Tibial nerve (tissue), 4 donors: ENCODE data around the gene ROCK2. TPM values are rescaled to one million over a fixed set of nuclear protein-coding genes. Genes with fewer than 3 reads are reported as not detected.
A peak's percentile ranks its signal among the peaks of the same experiment; 100 is the strongest.

Experiments
- DNase-seq, 2 donors: peaks; one replicate each; pipeline ENCODE4 v3.0.0-alpha.2; 2019; ENCODE audit warnings: low spot score in 2 of 2
- H3K27ac ChIP-seq, 4 donors: fragments of 200-600 bp; sonication (generic) in 3 of 4; one replicate each; pipeline ENCODE4 v1.5.1; 2017 to 2019; ENCODE audit warnings: mild to moderate bottlenecking in 1 of 4
- H3K27me3 ChIP-seq, 2 donors: fragments of 200-600 bp; sonication (generic) in 1 of 2; one replicate each; pipeline versions ENCODE4 v1.5.1 to v1.6.0; 2017 to 2019
- H3K36me3 ChIP-seq, 3 donors: fragments of 200-600 bp; sonication (generic); one replicate each; pipeline ENCODE4 v1.5.1; 2018 to 2019
- H3K4me1 ChIP-seq, 4 donors: fragments of 200-600 bp; sonication (generic) in 3 of 4; one replicate each; pipeline ENCODE4 v1.5.1; 2017 to 2019
- H3K4me3 ChIP-seq, 4 donors: fragments of 200-600 bp; sonication (generic) in 3 of 4; one replicate each; pipeline ENCODE4 v1.5.1; 2017 to 2019; ENCODE audit warnings: mild to moderate bottlenecking in 1 of 4, moderate library complexity in 1 of 4
- H3K9me3 ChIP-seq, 4 donors: fragments of 200-600 bp; sonication (generic) in 3 of 4; one replicate each; pipeline ENCODE4 v1.5.1; 2017 to 2019
- EP300 ChIP-seq, 2 donors: sonication (generic); formaldehyde crosslinking; IDR thresholded peaks; one replicate each; pipeline ENCODE4 v1.6.1; 2017; ENCODE audit warnings: antibody characterized with exemption in 2 of 2, mild to moderate bottlenecking in 1 of 2
- POLR2A ChIP-seq, 2 donors: fragments of 450-650 bp; IDR thresholded peaks; one replicate each; pipeline ENCODE4 v1.6.1; 2017; ENCODE audit warnings: antibody characterized with exemption in 2 of 2, mild to moderate bottlenecking in 2 of 2, moderate library complexity in 2 of 2
- WGBS, 2 donors: methylation state at CpG; one replicate each; pipeline ENCODE4 v1.1.5; 2018; 5-methylcytosine and 5-hydroxymethylcytosine counted together
- total RNA-seq, 4 donors: library from RNA; depleted of rRNA; stranded (reverse); fragments of >200 nt; gene quantifications; one replicate each; pipeline ENCODE4 v1.1.0, GENCODE V29; 2016
- TF ChIP-seq, protein P1 (sequence below), 5 experiments: fragments of 200-600 bp in 3 of 5; fragments of 450-650 bp in 2 of 5; sonication (generic) in 3 of 5; IDR thresholded peaks; one replicate each; pipeline ENCODE4 v1.5.1; 2016 to 2019; ENCODE audit warnings: antibody characterized with exemption in 5 of 5, mild to moderate bottlenecking in 3 of 5, moderate library complexity in 2 of 5

Gene ROCK2
- total RNA-seq, 4 donors from 2014 or later: 56.4 to 81.6 (median 60.7) TPM

DNA sequence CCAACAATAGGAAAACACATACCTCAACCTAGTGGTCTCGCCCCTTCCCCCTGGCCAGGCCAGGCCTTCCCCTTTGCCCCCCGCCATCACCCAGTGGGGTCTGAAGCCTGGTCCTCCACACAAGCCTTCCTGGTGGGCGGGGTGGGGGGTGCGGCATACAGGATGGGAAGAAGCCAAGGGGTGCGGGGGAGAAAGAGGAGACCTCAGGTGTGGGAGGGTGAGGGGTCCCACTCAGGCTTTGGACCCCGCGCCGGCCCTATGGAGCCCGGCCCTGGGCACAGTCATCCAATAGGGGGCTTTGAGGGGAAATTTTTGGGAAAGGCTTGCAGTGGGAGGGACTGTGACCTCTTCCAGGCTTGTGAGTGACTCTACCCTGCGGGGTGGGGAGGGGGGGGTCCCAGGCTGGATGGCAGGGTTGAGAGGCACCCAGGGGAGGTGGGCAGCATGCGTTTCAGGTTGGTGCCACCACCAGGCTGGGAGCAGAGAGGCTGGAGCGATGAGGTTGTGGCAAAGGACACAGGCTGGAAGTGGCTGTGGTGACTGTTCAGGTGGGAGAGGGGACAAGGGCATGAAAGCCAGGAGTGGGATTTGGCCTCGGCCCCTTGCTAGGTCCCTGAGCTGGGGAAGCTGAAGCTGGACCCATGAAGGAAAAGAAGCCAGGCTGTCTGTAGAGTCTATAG lies 187.9 kb downstream of the ROCK2 start:
- peak overlapping the region in 3 of 4 donors; percentile 93 to 96 (median 96) for H3K4me3 ChIP-seq
- peaks cover 0 to 35% (median 23%) of the 10 kb centered on the region in 4 donors for H3K4me1 ChIP-seq
- no peak for DNase-seq
- TF ChIP-seq EP300 (IDR thresholded peaks at IDR 0.05): no peak
- TF ChIP-seq POLR2A (IDR thresholded peaks at IDR 0.05): no peak
- TF ChIP-seq, protein P1, sequence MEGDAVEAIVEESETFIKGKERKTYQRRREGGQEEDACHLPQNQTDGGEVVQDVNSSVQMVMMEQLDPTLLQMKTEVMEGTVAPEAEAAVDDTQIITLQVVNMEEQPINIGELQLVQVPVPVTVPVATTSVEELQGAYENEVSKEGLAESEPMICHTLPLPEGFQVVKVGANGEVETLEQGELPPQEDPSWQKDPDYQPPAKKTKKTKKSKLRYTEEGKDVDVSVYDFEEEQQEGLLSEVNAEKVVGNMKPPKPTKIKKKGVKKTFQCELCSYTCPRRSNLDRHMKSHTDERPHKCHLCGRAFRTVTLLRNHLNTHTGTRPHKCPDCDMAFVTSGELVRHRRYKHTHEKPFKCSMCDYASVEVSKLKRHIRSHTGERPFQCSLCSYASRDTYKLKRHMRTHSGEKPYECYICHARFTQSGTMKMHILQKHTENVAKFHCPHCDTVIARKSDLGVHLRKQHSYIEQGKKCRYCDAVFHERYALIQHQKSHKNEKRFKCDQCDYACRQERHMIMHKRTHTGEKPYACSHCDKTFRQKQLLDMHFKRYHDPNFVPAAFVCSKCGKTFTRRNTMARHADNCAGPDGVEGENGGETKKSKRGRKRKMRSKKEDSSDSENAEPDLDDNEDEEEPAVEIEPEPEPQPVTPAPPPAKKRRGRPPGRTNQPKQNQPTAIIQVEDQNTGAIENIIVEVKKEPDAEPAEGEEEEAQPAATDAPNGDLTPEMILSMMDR (IDR thresholded peaks at IDR 0.05): no peak
- no peaks in the 10 kb centered on the region for H3K9me3 ChIP-seq
- 87 to 91% methylated on average over 11 to 13 of the region's 13 CpGs for WGBS, 2 donors
- no peaks in the 10 kb centered on the region for H3K27me3 ChIP-seq
- peaks cover 0 to 12% (median 0%) of the 10 kb centered on the region in 3 donors for H3K36me3 ChIP-seq
- H3K27ac ChIP-seq: peak overlapping the region in 2 of 4 donors; percentile 30 to 91

DNA sequence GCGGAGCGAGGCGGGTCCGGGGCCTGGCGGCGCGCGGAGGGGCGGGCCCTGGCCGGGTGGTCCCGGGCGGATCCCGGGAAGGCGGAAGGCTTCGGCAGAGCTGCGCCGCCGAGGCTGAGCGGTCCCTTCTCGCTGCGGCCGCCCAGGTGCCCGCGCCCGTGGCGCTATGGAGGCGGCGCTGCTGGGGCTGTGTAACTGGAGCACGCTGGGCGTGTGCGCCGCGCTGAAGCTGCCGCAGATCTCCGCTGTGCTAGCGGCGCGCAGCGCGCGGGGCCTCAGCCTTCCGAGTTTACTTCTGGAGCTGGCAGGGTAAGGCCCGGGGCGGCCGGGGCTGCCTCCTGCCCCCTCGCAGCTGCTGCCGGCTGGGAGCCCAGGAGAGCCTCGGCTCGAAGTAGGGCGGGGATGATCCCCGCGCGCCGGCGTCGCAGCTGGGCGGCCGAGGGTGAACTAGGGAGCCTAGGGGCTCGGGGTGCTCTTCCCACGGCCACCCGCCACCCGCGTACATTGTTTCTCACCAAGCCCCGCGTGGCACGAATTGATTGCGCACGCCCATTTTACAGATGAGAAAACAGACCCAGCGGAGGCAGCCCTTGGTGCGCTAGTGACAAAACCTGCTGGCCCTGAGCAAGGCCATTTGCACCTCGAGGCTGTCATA lies 188.9 kb downstream of the ROCK2 start, which contains the start of gene SLC66A3:
Gene SLC66A3, plus strand, starts transcription at position 87 of the 655 bp plus-strand sequence. Its CDS starts 80 bp downstream, at position 167.
- no peak for DNase-seq

DNA sequence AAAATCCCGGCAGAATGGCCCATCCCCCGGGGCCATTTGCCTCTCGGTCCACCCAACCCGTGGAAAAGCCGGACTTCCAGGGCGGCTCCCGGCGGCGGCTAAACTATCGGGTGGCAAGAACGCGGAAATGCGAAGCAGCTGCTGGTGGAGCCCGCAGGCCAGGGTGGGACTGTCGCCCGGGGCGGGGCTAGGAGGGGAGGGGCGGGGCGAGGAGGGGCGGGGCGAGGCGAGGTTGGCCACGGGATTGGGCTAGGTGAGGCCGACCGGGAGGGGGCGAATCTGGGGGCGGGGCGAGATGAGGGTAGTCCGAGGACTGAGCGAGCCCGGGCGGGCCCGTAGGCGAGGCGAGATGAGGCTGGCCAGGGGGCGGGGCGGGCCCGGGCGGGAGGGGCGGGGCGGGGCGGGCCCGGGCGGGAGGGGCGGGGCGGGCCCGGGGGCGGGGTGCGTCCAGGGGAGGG lies 189.5 kb downstream of the ROCK2 start:
- Histone ChIP-seq H3K9me3 (no peaks in the 10 kb centered on the region), H3K36me3 (no peaks in the 10 kb centered on the region), H3K4me3 (peak overlapping the region; percentile 55 to 96 (median 68)), H3K27me3 (no peaks in the 10 kb centered on the region), H3K4me1 (peaks cover 0 to 34% (median 23%) of the 10 kb centered on the region in 4 donors), H3K27ac (peak overlapping the region; percentile 6 to 95 (median 93))
- 0 to 1% methylated on average over 18 to 25 of the region's 49 CpGs for WGBS, 2 donors
- TF ChIP-seq, protein P1 (IDR thresholded peaks at IDR 0.05): no peak
- TF ChIP-seq POLR2A (IDR thresholded peaks at IDR 0.05) (no peak), EP300 (IDR thresholded peaks at IDR 0.05) (no peak)
- peak; percentile 95 to 97 for DNase-seq

More for the DNA sequence above, 188.9 kb downstream of the ROCK2 start, which contains the start of gene SLC66A3:
- Histone ChIP-seq H3K4me3 (peak within 1 kb of the TSS; percentile 55 to 96 (median 94)), H3K4me1 (peaks cover 0 to 35% (median 23%) of the 10 kb centered on the region in 4 donors), H3K27me3 (no peaks in the 10 kb centered on the region), H3K9me3 (no peaks in the 10 kb centered on the region), H3K36me3 (peaks cover 0 to 5% (median 0%) of the 10 kb centered on the region in 3 donors), H3K27ac (peak within 1 kb of the TSS; percentile 60 to 95 (median 93))
- TF ChIP-seq EP300 (IDR thresholded peaks at IDR 0.05) (peak in 1 of 2 donors; percentile 78), POLR2A (IDR thresholded peaks at IDR 0.05) (peak; percentile 77 to 85)
- TF ChIP-seq, protein P1 (IDR thresholded peaks at IDR 0.05): peak in 1 of 5 experiments; percentile 49
- 7 to 9% methylated on average over 16 to 22 of the region's 71 CpGs for whole genome bisulfite sequencing, 2 donors

DNA sequence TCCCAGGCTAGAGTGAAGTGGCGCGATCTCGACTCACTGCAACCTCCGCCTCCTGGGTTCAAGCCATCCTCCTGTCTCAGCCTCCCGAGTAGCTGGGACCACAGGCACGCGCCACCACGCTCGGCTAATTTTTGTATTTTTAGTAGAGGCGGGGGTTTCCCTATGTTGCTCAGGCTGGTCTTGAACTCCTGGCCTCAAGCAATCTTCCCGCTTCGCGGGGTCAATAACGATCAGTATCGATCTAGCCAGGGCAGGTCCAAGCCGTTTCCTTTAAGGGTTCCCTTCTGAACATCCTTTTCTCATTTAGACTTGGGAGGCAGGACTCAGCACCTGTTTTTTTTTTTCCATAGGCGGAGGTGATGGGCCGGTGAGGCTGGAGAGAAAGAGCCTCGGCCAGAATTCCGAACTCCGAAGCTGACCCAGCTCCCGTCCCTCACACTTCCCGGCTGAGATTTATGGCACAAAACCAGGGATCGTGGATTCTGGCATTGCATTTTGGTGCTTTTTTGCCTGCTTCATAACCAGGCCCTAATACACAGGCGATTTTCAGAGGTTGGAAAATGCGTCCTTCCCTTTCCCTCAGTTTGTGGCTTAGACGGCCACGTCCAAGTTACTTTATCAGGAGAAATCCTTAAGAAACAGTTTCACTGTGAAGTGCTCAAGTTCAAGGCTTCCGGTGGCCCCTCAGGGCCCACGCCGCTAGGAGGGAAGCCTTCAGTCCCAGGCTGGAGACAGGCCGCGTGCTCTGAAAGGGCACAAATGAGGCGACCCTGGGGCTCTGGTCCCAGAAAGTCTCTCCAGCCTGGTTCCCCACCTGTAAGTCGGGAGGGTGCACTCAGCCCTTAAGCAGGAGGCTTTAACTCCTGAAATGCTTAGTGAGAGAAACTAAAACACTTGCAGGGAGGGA lies 190.2 kb downstream of the ROCK2 start:
- 56 to 58% methylated on average over 34 to 35 of the region's 35 CpGs for WGBS, 2 donors
- no peaks in the 10 kb centered on the region for H3K27me3 ChIP-seq
- no peaks in the 10 kb centered on the region for H3K36me3 ChIP-seq
- H3K9me3 ChIP-seq: no peaks in the 10 kb centered on the region
- H3K4me1 ChIP-seq: peaks cover 0 to 28% (median 23%) of the 10 kb centered on the region in 4 donors
- H3K4me3 ChIP-seq: peak overlapping the region; percentile 26 to 72 (median 60)
- TF ChIP-seq EP300 (IDR thresholded peaks at IDR 0.05): no peak
- TF ChIP-seq, protein P1 (IDR thresholded peaks at IDR 0.05): peak in 2 of 5 experiments; percentile 12 to 28
- peak in 1 of 2 donors; percentile 37 for TF ChIP-seq POLR2A (IDR thresholded peaks at IDR 0.05)
- peak overlapping the region; percentile 6 to 95 (median 93) for H3K27ac ChIP-seq
- no peak for DNase-seq
